Astrocyte of the spinal cord (primary cell): ENCODE results near the gene TMEM214.

Experiments
- DNase-seq: peaks from one replicate; pipeline ENCODE4 v3.0.0; 2011; ENCODE audit warnings: low read depth, low spot score
- H3K4me3 ChIP-seq: 2 replicates; pipeline ENCODE4 v1.5.1; 2011; ENCODE audit warnings: low read depth, mild to moderate bottlenecking, low read length, moderate library complexity
- in situ Hi-C: cut with HindIII; loops from 2 replicates; pipeline ENCODE4 v1.10.0; 2017; ENCODE audit warnings: low sequenced_read_pairs
- TF ChIP-seq, protein P1 (sequence below): IDR thresholded peaks from 2 replicates; pipeline ENCODE4 v1.5.1; 2012; ENCODE audit warnings: low read depth, mild to moderate bottlenecking, low read length, inconsistent platforms

TMEM214 gene

DNA sequence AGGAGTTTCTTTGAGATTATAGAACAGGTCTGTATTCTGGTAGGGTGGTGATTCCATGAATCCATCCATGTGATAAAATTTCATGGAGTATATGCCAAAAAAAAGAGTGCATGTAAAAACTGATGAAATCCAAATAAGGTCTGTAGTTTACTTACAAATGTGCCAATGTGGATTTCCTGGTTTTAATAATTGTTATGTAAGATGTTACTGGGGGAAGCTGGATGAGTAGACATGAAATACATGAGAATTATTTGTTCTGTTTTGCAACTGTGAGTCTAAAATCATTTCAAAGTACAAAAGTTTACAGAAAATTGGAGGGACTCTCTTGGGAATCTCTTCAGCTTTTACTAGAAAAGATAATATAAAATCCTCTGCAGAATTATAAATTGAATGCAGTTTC, 23.7 kb upstream of the TMEM214 start:
- DNase-seq = no peak
- H3K4me3 ChIP-seq = no peak overlapping the region
- TF ChIP-seq, protein P1, sequence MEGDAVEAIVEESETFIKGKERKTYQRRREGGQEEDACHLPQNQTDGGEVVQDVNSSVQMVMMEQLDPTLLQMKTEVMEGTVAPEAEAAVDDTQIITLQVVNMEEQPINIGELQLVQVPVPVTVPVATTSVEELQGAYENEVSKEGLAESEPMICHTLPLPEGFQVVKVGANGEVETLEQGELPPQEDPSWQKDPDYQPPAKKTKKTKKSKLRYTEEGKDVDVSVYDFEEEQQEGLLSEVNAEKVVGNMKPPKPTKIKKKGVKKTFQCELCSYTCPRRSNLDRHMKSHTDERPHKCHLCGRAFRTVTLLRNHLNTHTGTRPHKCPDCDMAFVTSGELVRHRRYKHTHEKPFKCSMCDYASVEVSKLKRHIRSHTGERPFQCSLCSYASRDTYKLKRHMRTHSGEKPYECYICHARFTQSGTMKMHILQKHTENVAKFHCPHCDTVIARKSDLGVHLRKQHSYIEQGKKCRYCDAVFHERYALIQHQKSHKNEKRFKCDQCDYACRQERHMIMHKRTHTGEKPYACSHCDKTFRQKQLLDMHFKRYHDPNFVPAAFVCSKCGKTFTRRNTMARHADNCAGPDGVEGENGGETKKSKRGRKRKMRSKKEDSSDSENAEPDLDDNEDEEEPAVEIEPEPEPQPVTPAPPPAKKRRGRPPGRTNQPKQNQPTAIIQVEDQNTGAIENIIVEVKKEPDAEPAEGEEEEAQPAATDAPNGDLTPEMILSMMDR = no peak
- in situ Hi-C loops = no loop called here

GRCh38 chr2:27009716-27010115, 23.0 kb upstream of the TMEM214 start:
- no peak for DNase-seq
- TF ChIP-seq, protein P1 = no peak
- in situ Hi-C loops = no loop called here
- H3K4me3 ChIP-seq = no peak overlapping the region

DNA sequence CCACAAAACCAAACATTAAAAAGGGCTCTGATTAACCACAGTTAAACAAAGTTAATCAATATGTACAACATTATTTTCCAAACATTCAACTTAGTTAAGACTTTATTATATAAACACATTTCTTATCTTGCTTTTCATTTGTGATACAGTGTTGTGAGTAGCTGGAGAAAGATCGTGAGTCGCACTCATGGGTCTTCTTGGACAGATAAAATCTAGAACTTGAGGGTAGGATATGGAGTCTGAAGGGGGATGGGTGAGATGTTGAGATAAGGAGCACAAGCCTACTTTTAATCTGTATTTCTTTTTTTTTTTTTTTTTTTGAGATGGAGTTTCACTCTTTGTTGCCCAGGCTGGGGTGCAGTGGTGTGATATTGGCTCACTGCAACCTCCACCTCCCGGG, 22.6 kb upstream of the TMEM214 start:
- DNase-seq = no peak
- TF ChIP-seq, protein P1 = no peak
- no peak overlapping the region for H3K4me3 ChIP-seq
- in situ Hi-C loops = no loop called here

DNA sequence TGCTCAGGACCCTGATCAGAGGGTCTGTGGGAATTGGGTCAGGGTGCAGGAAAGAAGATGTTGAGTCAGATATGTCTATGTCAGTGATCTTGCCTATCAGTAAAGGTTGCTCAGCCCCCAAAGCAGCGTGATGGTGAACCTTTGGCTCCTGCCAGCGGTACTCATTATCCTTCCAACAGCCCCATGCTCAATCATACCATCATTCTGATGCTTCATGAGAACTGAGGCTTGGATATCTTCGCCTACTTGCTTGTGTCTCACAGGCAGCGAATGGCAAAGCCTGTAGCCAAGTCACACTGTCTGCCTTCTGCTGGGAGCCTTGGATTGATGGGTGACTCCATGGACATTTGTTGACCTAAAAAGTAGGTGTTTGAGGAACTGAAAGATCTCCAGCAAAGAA, 19.0 kb upstream of the TMEM214 start:
- no peak overlapping the region for H3K4me3 ChIP-seq
- in situ Hi-C loops = no loop called here
- TF ChIP-seq, protein P1 = no peak
- DNase-seq = no peak

GRCh38 chr2:27014771-27015433, 17.9 kb upstream of the TMEM214 start:
- no peak for DNase-seq
- in situ Hi-C loops = no loop called here
- H3K4me3 ChIP-seq = no peak overlapping the region
- TF ChIP-seq, protein P1 = no peak

GRCh38 chr2:27016801-27017325, 15.9 kb upstream of the TMEM214 start:
- TF ChIP-seq, protein P1 = peak; percentile 75
- no peak overlapping the region for H3K4me3 ChIP-seq
- peak; percentile 74 for DNase-seq
- in situ Hi-C loops = no loop called here
